LNCAP (cell line): Measurements from ENCODE around the gene FOXE1.

Source experiments
- TF ChIP-seq, protein P1 (sequence below): fragments of 450-650 bp; IDR thresholded peaks from 2 replicates; pipeline ENCODE4 v1.5.1; 2017; ENCODE audit warnings: mild to moderate bottlenecking

FOXE1 gene

GRCh38 chr9:97891736-97892135 is 38.7 kb downstream of the FOXE1 start:
- TF ChIP-seq, protein P1, sequence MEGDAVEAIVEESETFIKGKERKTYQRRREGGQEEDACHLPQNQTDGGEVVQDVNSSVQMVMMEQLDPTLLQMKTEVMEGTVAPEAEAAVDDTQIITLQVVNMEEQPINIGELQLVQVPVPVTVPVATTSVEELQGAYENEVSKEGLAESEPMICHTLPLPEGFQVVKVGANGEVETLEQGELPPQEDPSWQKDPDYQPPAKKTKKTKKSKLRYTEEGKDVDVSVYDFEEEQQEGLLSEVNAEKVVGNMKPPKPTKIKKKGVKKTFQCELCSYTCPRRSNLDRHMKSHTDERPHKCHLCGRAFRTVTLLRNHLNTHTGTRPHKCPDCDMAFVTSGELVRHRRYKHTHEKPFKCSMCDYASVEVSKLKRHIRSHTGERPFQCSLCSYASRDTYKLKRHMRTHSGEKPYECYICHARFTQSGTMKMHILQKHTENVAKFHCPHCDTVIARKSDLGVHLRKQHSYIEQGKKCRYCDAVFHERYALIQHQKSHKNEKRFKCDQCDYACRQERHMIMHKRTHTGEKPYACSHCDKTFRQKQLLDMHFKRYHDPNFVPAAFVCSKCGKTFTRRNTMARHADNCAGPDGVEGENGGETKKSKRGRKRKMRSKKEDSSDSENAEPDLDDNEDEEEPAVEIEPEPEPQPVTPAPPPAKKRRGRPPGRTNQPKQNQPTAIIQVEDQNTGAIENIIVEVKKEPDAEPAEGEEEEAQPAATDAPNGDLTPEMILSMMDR = no peak

DNA sequence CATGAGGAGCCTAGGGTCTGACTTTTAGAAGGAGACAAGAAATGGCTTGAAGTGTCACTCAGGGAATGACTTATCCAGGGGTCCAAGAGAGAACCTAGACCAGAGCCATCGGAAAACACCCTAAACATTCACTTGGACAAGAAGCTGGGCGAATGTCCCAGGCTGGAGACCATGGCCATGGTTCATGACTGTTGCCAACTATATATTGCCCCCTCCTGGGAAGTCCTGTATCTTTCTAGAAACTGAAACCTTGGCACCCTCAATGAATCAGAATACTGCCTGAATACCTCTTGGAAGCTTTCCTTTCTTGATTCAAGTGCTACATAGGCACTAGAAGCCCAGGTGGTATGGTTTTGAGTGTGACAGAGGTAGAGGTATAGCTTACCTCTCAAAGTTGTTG is 39.4 kb downstream of the FOXE1 start:
- TF ChIP-seq, protein P1 = no peak

- TF ChIP-seq, protein P1 = no peak
Observed at GRCh38 chr9:97895211-97895610, 42.2 kb downstream of the FOXE1 start.

DNA sequence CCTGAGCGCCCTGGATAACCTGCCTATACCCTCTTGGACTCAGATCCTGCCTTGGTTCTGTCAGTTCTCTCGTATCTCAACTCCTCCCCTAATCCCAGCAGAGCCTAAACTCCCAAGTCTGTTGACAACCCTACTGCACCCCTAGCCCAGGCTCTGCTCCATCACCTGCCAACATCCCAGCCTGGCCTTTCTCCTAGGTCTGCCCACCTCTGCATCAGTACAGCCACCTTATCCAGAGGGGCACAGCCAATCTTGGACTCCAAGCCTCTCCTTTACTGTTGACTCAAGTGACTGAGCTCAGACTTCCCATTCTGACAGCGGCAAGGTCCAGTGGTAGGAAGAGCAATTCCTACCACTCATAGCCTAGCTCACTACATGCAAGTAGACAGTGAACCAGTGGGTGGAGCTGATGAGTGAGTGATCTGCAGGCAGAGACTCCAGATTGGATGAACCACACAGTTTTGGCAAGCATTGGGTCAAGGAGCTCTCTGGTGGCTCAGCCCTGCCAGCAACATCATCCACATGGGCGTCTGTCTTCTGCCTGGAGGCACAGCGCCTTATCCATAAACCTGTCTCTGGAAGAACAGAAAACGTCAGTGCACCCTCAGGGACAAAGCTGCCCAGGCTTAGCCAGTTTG is 42.8 kb downstream of the FOXE1 start:
- TF ChIP-seq, protein P1 = no peak

DNA sequence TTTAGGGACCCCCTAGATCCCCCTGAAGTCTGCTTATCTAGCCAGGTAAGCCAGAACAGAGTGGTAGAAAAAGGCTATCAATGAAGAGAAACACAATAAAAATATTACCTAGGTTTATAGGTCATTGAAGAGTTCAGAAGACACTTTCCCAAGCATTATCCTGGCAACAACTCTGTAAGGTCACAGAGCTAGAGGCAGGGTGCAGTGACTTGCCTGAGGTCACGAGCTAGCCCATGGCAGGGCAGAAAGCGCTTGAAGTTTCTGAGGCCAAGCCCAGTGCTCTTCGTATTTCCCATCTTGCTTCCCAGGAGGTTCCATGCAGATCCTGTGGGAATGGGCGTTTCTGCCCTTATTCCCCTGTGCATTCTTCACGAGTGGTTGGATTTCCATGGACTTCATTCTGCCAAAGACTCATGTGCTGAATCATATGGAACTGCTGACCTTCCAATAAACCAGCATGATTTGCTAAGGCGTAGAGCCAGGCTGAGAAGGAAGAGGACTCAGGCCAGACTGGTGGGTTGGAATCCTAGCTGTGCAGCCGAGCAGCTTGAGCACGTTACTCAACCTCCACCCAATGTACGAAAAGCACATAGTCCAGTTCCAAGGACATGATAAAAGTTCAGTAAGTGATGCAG is 47.2 kb downstream of the FOXE1 start:
- TF ChIP-seq, protein P1 = no peak

GRCh38 chr9:97900738-97901565 is 47.9 kb downstream of the FOXE1 start:
- TF ChIP-seq, protein P1 = peak; percentile 85

DNA sequence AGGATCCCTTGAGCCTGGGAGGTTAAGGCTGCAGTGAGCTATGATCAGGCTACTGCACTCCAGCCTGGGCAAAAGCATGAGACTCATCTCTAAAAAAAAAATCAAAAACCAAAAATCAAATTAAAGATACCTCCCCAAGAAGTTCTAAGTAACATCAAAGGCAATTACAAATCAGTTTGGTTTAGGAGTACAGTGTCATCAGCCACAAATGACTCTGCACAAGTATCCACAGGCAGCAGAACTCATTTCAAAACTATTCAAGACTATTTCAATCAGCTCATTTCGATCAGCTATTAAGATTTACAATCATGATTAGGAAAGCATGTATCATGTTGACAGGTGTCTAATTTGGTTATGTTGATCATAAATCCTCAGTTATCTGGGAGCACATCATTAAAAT is 50.2 kb downstream of the FOXE1 start:
- TF ChIP-seq, protein P1 = no peak
